ENCODE results near the gene GAS6.

GRCh38 chr13:113819731-113820715, 43.9 kb downstream of the GAS6 start:
- TF ChIP-seq EZH2 (IDR thresholded peaks at IDR 0.05; ENCODE audit: borderline replicate concordance, insufficient read depth, low read depth, low read length, poor library complexity, severe bottlenecking) (no peak), CTCF (IDR thresholded peaks at IDR 0.05) (no peak)
